ENCODE results near the gene SLC2A4.
A peak's percentile ranks its signal among the peaks of the same experiment; 100 is the strongest.

The SLC2A4 gene

DNA sequence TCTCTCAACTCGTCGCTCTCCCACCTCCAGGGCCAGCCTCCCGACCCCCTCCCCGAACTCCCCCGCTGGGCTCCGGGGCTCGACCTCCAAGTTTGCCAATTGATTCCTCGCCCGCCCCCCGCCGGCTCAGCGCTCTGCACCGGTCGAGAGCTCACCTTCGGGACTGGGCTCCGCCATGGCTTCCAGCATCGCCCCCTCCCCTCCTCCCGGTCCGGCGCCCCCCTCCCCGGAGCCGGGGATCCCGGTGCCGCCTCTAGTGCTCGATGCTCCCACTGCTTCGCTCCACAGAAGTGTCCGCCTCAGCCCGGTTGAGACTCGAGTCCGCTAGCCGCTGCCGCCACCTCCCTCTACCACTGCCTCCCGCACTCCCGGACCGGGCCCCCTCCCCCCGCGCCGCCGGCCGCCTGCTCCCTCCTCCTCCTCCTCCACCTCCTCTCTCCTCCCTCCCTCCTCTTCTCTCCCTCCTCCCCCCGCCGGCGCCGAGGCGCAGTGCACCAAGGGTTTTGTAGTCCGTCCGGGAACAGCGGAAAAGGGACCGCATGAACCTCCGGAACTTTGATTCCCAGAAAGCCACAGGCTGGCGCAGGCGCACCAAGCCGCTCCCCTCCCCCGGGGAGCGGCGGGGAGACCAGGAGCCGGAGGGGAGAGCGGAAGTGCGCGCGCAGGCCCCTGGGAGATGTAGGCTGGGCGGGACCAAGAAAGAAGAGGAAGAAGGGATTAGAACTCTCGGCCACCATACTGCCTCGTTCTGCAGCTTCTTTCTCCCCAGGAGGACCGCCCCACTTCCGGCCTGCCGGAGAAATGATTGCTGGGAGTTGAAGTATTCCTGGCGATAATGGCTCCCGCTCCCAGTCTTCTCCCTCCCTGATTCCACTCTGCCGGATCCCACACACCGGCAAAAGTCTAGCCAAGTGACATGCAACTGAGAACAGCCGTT lies 42.2 kb upstream of the SLC2A4 start, which contains the start of gene PHF23:
Gene PHF23, minus strand, starts transcription at position 367 of the 937 bp plus-strand sequence. Its CDS starts 178 bp downstream, at position 189.
- DNase-seq (peak; percentile 100), ATAC-seq (ENCODE audit: insufficient read depth, low read depth) (peak; percentile 73)
- Histone ChIP-seq H3K27me3 (ENCODE audit: insufficient read depth, low read length, poor library complexity) (no peaks in the 10 kb centered on the region), H3K9me3 (ENCODE audit: insufficient read depth, low read length, severe bottlenecking) (no peaks in the 10 kb centered on the region), H3K4me3 (ENCODE audit: low read depth in 1 of 2, low read length in 2 of 2) (peak within 1 kb of the TSS; percentile 73 to 87), H3K27ac (ENCODE audit: low read length) (peak within 1 kb of the TSS; percentile 92), H3K4me2 (ENCODE audit: insufficient read depth, low read length) (peak within 1 kb of the TSS; percentile 99), H3K79me2 (ENCODE audit: insufficient read depth, low read length) (peaks cover 71% of the 10 kb centered on the region), H2AFZ (ENCODE audit: low read depth, low read length) (peak within 1 kb of the TSS; percentile 56), H3K9ac (ENCODE audit: low read depth, low read length) (peak within 1 kb of the TSS; percentile 88), H3K4me1 (ENCODE audit: insufficient read depth, low read length) (peaks cover 67% of the 10 kb centered on the region), H3K36me3 (ENCODE audit: insufficient read depth, low read length) (peaks cover 53% of the 10 kb centered on the region), H4K20me1 (ENCODE audit: insufficient read depth, low read length) (peaks cover 25% of the 10 kb centered on the region)
- TF ChIP-seq EZH2 (IDR thresholded peaks at IDR 0.05; ENCODE audit: borderline replicate concordance, low read depth, low read length, severe bottlenecking) = no peak
- TF ChIP-seq, protein P1, sequence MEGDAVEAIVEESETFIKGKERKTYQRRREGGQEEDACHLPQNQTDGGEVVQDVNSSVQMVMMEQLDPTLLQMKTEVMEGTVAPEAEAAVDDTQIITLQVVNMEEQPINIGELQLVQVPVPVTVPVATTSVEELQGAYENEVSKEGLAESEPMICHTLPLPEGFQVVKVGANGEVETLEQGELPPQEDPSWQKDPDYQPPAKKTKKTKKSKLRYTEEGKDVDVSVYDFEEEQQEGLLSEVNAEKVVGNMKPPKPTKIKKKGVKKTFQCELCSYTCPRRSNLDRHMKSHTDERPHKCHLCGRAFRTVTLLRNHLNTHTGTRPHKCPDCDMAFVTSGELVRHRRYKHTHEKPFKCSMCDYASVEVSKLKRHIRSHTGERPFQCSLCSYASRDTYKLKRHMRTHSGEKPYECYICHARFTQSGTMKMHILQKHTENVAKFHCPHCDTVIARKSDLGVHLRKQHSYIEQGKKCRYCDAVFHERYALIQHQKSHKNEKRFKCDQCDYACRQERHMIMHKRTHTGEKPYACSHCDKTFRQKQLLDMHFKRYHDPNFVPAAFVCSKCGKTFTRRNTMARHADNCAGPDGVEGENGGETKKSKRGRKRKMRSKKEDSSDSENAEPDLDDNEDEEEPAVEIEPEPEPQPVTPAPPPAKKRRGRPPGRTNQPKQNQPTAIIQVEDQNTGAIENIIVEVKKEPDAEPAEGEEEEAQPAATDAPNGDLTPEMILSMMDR (IDR thresholded peaks at IDR 0.05; ENCODE audit: borderline replicate concordance, extremely low read depth, low read length, poor library complexity, severe bottlenecking) = no peak

DNA sequence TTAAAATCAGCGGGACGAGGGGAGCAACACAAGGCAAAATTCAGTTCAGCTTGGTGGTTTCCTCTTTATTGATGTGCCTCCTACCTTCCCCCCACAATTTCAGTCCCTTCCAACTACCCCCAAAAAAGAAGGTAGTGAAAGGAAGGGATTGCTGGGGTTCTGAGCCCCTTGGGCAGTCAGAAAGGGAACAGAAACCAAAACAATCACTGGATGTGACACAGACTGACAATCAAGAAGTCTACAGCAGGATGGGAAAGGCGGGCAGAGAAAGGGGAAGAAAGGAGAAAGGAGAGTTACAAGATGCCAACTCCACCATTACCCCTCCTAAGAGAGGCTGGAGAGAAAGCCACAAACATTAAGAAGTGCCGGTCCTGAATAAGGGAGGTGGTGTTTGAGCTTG lies 41.1 kb upstream of the SLC2A4 start:
- TF ChIP-seq EZH2 (IDR thresholded peaks at IDR 0.05; ENCODE audit: borderline replicate concordance, low read depth, low read length, severe bottlenecking) = no peak
- TF ChIP-seq, protein P1 (IDR thresholded peaks at IDR 0.05; ENCODE audit: borderline replicate concordance, extremely low read depth, low read length, poor library complexity, severe bottlenecking) = no peak
- peak overlapping the region in 1 of 2 experiments; percentile 87; a peak in 2 of 4 replicates for H3K4me3 ChIP-seq (ENCODE audit: low read depth in 1 of 2, low read length in 2 of 2)
- no peak overlapping the region for H2AFZ ChIP-seq (ENCODE audit: low read depth, low read length)
- no peaks in the 10 kb centered on the region for H3K9me3 ChIP-seq (ENCODE audit: insufficient read depth, low read length, severe bottlenecking)
- DNase-seq (no peak), ATAC-seq (ENCODE audit: insufficient read depth, low read depth) (no peak)
- peaks cover 52% of the 10 kb centered on the region for H3K36me3 ChIP-seq (ENCODE audit: insufficient read depth, low read length)
- peaks cover 23% of the 10 kb centered on the region for H4K20me1 ChIP-seq (ENCODE audit: insufficient read depth, low read length)
- H3K4me2 ChIP-seq (ENCODE audit: insufficient read depth, low read length) = peak overlapping the region; percentile 72
- peak overlapping the region; percentile 66; the same call in 1 of the 2 replicates for H3K27ac ChIP-seq (ENCODE audit: low read length)
- peak overlapping the region; percentile 66; the same call in 1 of the 2 replicates for H3K9ac ChIP-seq (ENCODE audit: low read depth, low read length)
- peaks cover 57% of the 10 kb centered on the region for H3K4me1 ChIP-seq (ENCODE audit: insufficient read depth, low read length)
- no peaks in the 10 kb centered on the region for H3K27me3 ChIP-seq (ENCODE audit: insufficient read depth, low read length, poor library complexity)
- peaks cover 62% of the 10 kb centered on the region for H3K79me2 ChIP-seq (ENCODE audit: insufficient read depth, low read length)

DNA sequence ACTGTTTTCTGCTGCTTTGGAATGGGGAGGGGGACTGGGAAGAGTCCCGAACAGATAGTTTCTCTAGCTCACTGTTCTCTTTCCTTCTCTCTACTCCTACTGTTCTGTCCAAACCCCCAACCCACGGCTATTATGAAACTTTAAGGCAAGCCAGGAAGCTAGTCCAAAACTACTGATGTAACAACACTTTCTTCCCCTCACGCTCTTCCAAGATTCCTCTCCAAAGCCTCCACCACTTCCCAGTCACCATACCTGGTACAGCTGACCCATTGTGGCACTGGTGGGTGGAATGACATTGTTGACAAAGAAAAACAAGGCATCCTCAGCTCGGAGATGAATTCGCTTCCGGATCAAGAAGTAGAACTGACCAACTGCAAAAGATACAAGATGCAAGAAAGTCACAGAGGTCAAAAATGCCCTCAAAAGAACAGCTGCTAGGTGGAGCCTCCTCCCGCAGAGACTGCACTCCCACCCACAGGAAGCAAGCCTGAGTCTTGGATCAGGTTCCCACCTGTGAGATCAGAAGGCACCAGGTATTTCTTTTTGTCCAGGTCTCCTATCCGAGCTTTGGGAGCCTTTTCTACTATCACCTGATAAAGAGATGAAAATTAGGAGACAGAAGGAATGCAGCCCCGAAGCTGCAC lies 40.3 kb upstream of the SLC2A4 start:
- Histone ChIP-seq H3K9ac (ENCODE audit: low read depth, low read length) (peak overlapping the region; percentile 66), H2AFZ (ENCODE audit: low read depth, low read length) (peak overlapping the region; percentile 75), H3K4me3 (ENCODE audit: low read depth in 1 of 2, low read length in 2 of 2) (peak overlapping the region; percentile 68 to 87), H3K4me2 (ENCODE audit: insufficient read depth, low read length) (peak overlapping the region; percentile 72), H3K9me3 (ENCODE audit: insufficient read depth, low read length, severe bottlenecking) (no peaks in the 10 kb centered on the region), H3K36me3 (ENCODE audit: insufficient read depth, low read length) (peaks cover 49% of the 10 kb centered on the region), H3K27ac (ENCODE audit: low read length) (peak overlapping the region; percentile 94), H3K79me2 (ENCODE audit: insufficient read depth, low read length) (peaks cover 60% of the 10 kb centered on the region), H3K27me3 (ENCODE audit: insufficient read depth, low read length, poor library complexity) (no peaks in the 10 kb centered on the region), H4K20me1 (ENCODE audit: insufficient read depth, low read length) (peaks cover 20% of the 10 kb centered on the region), H3K4me1 (ENCODE audit: insufficient read depth, low read length) (peaks cover 49% of the 10 kb centered on the region)
- DNase-seq = no peak
- TF ChIP-seq EZH2 (IDR thresholded peaks at IDR 0.05; ENCODE audit: borderline replicate concordance, low read depth, low read length, severe bottlenecking) = no peak
- TF ChIP-seq, protein P1 (IDR thresholded peaks at IDR 0.05; ENCODE audit: borderline replicate concordance, extremely low read depth, low read length, poor library complexity, severe bottlenecking) = no peak
- no peak for ATAC-seq (ENCODE audit: insufficient read depth, low read depth)
